ENCODE data around the gene URM1. TPM values are rescaled to one million over a fixed set of nuclear protein-coding genes. Genes with fewer than 3 reads are reported as not detected.
"Not testable (repeated sequence)": the region's sequence is repeated elsewhere in the genome, so short reads cannot be mapped to it uniquely, and the experiment has no call there.

URM1 gene
- polyA plus RNA-seq, 10 donors, result 47.6 to 72.9 (median 63.7) TPM

DNA sequence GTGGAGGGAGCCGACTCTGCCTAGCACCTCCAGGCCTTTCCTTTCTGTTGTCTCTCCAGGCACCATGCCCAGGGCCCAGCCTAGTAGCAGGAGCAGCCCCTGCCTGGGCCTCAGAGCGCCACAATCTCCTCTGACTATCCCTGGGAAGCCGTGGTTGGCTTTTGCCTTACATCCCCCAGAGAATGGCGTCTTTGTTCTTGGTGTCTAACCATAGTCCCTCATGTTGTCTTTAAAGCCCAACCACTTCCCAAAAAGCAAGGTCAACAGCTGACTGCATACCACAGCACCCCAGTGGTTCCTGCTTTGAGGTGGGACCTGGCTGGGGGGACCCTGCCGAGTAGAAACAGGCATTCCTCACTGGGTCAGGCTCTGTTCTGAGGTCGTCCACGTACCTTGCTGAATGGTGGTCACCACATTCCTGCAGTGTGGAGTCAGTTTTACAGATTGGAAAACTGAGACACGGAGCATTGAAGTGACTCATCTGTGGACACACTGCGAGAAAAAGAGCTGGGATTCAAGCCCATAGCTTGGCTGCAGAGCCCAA is 35.7 kb downstream of the URM1 start:
- DNase-seq, result no peak

DNA sequence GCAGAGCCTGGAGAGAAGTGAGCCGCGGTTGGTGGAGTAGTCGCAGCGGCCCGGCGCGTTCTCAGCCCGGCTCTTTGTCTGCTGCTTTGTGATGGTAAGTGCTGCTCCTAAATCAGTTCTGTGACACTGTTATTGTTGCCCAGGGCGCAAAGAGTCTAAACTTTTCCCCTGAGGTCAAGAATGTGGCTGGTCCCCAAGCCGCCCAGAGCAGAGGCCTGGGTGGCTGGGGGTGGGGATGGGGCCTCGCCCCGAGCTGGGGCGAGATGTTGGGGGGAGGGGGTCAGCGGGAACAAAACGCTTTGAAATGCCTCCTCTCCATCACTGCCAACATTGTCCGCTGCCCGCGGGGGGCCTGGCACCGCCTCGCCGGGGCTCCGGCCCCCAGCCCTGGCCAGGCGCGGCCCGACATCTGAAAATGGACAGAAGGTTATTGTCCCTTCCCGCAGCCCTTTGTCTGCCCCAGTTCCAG is 37.8 kb downstream of the URM1 start:
- no peak for DNase-seq

DNA sequence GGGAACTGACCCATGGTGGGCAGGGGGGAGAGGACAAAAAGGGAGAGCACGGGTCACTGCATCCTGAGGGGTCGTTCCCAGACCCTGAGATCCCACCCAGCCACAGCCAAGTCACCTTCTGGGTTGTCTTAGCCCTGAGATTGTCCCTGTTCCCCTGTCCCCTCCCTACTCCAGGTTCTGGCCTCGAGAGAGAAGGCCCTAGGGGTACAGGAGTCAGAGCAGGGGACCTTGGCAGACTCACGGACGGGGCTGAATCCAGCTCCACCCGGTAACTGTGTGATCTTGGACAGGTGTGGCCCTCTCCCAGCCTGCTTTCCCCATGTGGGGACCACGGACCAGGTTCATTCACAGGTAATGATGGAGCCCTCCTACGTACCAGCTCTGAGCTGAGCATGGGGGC is 38.3 kb downstream of the URM1 start:
- DNase-seq, result no peak

DNA sequence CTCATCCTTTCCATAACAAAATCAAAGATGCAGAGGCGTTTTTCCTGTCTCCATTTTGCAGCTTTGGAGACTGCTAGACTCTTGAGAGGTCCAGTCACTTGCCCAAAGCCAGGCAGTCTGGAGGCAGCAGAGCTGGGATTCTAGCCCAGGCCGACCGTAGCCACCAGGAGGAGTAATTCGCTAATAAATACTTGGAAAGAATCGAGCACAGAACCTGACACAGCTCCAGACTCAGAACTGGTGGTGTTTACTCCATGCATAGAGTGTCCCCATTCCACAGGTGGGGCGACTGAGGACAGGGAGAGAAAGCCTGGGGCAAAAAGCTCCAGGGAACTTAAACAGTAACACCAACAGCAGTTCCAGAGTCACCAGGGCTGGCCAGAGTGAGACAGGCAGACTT is 38.8 kb downstream of the URM1 start:
- DNase-seq, result peak in 2 of 3 donors; percentile 43 to 59

DNA sequence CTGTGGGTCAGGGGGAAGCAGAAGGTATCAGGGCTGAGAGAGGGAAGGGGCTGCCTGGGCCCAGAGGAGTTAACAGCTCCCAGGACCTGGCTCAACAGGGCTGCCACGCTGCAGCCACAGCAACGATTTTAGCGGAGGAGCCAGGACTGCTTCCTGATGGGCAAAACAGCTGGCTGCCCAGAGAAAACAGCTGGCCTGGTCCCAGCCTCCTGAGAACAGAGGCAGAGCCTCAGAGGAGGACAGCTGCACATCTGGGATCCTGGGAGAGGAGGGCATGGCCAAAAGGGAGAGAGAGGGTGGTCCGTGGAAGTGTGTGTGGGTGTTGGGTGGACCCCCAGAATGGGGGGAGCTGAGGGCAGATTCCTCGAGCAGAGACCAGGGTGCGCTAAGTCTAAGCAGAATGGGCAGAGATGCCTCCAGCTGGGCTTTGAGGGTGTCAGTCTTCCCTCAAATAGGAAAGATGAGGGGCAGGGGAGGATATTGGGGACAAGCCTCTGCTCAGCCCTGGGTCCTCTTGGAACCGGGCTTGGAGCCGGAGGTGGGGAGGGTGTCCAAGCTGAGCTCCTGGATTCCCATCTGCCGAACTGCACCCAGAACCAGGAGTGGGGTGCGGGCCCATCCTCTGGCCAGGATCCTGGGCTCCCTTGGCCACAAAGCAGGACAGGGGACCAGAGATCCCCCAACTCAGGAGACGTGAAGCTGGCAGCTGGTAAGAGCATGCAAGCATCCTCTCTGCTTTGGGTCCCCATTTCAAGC is 40.4 kb downstream of the URM1 start:
- DNase-seq, result peak; percentile 32 to 77 (median 56)

DNA sequence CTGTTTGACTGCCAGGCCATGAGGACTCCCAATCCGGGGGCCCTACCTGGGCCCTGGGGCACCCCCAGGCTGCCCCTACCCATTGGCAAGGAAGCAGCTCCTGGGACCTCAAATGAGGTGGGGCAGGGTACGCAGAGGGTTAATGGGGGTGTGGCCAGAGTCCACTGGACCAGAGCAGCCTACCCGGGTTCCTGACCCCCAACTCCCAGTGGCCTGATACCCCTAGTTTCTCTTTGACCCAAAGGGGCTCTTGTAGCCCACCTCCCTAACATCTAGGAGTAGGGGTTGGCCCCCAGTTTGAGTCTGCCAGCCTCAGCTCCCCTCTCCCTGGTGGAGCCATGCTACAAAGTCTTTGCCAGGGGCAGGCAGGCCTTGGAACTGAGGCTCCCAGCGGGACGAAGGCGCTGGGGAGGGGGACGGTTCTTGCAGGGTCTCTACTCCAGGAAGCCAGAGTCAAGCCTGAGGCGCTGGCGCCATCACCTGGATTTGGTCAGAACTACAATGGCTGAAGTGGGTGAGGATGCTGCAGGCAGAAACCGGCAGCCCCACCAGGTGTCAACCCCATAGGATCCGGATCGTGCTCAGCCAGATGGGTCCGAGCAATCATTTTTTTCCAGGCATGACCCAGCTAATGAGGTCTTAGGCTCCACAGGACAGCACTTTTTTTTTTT is 41.1 kb downstream of the URM1 start:
- DNase-seq, result peak; percentile 36 to 80 (median 61)

DNA sequence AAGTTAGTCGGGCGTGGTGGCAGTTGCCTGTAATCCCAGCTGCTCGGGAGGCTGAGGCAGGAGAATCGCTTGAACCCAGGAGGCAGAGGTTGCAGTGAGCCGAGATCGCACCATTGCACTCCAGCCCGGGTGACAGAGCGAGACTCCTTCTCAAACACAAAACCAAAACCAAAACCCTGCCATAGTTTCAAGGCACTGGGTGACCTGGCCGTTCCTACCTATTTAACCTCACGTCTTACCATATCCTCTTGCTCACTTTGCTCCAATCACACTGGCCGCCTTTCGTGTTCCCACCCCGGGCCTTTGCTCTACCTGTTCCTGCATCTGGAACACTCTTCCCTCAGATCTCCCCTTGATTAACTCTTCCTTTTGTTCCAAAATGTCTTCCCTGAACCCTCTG is 42.6 kb downstream of the URM1 start:
- not testable (repeated sequence) for DNase-seq

DNA sequence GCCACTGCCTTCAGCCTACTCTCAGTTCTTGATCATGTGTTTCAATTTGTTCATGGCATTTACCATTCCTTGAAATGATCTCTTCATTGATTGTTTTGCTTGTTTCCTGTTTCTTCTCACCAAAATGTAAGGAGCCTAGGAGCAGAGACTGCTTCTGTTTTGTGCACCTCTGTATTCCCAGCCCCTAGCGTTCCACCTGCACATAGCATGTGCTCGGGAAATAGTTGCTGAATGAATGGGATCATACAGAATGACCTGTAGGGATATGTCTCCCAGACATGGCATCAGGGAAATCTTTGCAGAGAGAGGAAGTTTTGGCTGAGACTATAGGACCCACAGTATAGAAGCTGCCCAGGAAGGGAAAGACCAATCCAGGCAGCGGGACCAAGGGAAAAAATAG is 43.3 kb downstream of the URM1 start:
- no peak for DNase-seq

DNA sequence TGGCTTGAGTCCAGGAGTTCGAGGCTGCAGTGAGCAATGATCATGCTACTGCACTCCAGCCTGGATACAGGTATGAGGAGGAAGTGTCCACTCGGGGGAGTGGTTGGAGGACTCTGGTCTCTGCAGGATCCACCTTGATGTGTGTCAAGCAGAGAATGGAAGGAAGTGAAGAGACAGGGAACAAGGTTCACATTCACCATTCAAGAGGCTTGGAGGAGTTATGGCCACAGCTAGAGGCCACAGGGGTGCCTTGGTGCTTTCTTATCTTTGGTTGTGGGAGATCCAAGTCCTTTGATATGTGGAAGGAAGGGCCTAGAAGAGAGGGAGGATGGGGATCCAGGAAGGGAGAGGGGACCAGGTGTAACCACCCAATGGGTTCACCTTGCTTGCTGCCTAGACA is 44.1 kb downstream of the URM1 start:
- no peak for DNase-seq

DNA sequence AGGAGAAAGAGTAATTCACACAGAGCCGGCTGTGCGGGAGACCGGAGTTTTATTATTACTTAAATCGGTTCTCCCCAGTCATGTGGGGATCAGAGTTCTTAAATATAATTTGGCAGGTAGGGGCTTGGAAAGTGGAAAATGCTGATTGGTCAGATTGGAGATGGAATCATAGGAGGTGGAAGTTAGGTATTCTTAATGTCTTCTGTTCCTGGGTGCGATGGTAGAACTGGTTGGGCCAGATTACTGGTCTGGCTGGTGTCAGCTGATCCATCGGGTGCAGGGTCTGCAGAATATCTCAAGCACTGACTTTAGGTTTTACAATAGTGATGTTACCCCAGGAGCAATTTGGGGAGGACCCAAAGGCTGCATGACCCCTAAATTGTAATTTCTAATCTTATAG is 44.8 kb downstream of the URM1 start:
- DNase-seq, result no peak

DNA sequence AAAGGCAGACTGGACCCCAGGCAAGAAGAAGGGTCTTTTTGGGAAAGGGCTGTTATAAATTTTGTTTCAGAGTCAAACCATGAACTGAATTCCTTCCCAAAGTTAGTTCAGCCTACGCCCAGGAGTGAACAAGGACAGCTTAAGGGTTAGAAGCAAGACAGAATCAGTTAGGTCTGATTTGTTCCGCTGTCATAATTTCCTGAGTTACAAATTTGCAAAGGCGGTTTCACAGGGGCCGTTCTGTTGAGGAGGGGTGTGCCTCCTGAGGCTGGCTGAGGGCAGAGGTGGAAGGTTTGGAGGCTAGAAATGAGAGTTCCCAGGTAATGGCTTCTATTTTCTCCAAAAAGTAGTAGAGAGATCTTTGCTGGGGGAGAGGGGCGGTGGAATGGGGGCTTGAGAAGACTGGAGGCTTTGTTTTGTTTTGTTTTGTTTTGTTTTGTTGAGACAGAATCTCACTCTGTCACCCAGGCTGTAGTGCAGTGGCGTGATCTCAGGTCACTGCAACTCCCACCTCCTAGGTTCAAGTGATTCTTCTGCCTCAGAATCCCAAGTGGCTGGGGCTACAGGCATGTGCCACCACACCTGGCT is 45.4 kb downstream of the URM1 start:
- DNase-seq, result no peak

DNA sequence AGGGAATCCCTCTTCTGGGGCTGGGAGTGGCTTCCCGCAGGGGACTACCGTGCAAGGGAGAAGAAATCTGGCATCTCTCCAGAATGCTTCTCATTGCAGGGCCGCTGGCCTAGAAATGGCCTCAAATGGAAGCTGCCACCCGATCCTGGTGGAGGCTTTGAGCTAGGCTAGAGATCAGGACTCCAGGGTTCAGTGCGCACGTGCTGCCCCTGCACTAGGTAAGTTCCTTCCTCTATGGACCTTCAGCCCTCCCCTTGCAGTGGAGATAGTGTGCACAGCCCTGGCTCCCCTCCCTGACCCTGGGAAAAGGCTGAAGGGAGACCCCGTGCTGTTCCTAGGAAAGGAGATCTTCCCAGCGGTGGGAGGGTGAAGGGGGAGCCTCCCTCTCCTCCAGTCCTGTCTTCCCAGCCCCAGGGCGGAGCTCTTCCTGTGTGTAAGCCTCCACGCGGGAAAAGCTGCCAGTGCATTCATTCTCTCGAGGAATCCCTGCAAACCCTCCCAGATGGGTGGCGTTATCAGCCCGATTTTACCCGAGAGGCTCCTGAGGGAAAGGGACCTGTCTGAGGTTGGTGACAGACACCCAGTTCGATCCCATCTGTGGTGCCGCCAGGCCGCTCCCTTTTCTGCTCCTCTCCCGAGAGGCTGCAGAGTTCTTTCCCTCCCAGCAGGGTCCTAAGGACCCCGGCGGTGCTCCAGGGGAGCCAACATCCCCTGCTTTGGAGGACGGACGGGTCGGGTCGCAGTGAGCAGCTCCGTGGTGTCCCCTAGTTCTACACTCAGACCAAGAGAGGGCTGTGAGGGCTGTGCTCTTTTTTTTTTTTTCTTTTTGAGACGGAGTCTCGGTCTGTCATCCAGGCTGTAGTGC is 48.1 kb downstream of the URM1 start:
- peak in 2 of 3 donors; percentile 34 to 61 for DNase-seq

DNA sequence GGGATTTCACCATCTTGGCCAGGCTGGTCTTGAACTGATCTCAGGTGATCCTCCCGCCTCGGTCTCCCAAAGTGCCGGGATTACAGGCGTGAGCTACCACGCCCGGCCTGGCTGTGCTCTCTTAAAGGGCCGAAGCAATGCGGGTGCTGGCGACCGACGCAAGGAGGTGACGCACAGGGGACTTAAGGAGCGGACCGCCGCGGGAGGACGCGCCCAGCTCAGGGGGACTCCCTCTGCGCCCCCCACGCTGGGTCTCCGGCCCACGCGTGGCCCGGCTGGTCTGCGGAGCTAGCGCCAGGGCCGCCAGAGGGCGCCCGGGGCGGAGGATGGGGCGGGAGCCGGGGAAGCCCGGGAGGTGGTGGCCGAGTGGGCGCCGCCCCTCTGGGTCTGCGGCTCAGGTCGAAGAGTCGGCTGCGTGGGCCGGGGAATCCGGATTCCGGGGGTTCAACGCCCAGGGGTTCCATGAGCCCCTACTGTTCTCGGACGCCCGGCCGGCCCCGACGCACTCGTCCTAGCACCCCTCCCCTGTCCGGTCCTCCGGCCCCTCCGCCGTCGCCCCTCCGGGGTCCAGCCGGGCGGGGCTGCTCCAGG is 49.0 kb downstream of the URM1 start:
- DNase-seq, result peak; percentile 67 to 94 (median 85)

DNA sequence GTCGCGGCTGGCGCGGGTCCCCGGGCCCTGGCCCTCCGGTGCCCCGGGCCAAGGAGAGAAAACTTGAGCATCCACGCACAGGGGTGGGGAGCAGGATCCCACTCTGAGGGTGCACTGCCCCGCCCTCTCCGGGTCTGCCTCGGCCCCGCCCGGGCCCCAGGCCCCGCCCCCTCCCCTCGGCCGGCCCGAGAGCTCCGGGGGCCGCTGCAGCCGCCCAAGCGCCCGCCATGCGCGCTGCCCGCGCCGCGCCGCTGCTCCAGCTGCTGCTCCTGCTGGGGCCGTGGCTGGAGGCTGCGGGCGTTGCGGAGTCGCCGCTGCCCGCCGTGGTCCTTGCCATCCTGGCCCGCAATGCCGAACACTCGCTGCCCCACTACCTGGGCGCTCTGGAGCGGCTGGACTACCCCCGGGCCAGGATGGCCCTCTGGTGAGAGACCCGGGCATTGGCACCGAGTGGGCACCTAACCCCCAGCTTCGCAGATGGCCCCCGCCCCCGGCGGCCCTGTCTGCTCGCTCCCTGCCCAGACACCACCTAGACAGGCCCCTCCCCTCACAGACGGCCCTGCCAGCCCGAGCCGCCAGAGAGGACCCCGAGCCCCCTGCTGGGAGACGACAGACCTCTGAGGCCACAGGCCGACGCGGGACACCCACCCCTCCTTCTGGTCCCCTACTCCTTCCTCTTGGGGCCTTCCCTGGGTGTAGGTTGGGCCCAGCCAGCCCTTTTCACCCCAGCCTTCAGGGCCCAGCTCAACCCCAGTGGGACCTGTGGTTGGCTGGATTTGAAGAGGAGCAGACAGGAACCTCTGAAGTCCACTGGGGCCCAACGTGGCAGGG is 49.7 kb downstream of the URM1 start, which contains the start of gene CERCAM:
Gene CERCAM (plus strand): TSS at position 207 of the 831 bp plus-strand sequence. CDS start 21 bp downstream, at position 228.
- peak; percentile 58 to 75 (median 73) for DNase-seq

DNA sequence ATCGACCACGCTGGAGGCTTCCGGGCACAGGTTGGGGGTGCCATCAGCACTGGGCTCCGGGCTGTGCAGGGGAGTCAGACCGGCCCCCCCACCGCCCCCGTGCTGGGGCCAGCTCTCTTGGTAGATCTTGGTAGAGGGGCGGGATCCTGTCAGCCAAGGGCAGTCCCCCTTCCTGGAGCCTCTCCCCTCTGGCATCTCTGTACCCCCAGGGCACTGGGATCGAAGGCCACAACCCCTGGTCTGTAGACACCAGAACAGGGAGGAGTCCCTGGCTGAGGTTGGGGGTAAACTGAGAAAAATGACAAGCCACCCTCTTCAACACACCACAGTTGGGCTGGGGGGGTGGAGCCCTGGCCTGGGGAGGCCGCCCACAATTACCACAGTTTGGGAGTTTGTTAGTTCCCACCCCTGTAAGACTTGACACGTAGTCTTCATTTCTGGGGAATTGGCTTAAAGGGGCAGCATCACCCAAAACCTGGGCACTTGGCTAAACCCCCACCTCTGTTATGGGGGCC is 50.4 kb downstream of the URM1 start:
- DNase-seq, result peak in 1 of 3 donors; percentile 44

DNA sequence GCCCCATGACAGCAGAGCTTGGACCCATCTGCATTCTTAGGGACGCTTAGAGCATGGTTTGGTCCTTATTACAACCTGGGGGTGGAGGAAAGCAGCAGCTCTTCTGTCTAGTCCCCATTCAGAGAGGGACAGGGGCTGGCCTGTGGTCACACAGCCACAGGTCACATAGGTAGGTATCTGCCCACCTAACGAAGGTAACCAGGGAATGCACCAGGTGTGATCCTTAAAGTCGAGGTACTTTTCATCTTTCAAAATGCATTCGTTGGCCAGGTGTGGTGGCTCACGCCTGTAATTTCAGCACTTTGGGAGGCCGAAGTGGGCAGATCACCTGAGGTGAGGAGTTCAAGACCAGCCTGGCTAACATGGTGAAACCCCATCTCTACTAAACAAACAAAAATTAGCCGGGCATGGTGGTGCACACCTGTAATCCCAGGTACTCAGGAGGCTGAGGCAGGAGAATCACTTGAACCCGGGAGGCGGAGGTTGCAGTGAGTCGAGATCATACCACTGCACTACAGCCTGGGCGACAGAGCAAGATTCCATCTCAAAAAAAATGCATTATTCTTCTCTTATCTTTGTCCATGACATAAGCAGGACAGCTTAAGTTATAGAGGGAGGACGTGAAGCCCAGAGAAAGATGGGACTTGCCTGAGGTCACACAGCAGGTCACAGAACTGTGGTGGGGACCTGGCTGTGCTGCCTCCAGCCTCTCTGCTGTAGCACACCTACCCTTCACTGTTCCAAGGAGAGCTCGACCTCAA is 51.0 kb downstream of the URM1 start:
- not testable (repeated sequence) for DNase-seq

DNA sequence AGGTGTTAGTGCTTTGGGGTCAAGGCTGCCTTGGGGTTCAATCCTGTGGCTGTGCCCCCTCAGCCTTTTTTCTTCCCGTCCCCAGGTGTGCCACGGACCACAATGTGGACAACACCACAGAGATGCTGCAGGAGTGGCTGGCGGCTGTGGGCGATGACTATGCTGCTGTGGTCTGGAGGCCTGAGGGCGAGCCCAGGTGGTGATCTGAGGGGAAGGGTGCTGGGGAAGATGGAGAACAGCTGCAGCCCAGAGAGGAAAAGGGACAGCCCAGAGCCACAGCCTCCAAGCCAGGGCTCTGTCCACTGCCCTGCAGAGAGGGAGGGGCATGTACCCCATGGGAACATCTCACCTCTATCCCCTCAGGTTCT is 51.6 kb downstream of the URM1 start:
- DNase-seq, result no peak

DNA sequence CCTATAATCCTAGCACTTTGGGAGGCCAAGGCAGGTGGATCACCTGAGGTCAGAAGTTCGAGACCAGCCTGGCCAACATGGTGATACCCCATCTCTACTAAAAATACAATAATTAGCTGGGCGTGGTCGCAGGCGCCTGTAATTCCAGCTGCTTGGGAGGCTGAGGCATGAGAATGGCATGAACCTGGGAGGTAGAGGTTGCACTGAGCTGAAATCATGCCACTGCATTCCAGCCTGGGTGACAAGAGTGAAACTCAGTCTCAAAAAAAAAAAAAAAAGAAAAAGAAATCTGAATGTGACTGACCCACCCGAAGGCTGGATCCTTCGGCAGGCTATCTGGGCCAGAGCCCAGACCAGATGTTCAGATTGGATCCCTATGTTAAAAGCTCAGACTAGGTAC is 52.2 kb downstream of the URM1 start:
- not testable (repeated sequence) for DNase-seq

DNA sequence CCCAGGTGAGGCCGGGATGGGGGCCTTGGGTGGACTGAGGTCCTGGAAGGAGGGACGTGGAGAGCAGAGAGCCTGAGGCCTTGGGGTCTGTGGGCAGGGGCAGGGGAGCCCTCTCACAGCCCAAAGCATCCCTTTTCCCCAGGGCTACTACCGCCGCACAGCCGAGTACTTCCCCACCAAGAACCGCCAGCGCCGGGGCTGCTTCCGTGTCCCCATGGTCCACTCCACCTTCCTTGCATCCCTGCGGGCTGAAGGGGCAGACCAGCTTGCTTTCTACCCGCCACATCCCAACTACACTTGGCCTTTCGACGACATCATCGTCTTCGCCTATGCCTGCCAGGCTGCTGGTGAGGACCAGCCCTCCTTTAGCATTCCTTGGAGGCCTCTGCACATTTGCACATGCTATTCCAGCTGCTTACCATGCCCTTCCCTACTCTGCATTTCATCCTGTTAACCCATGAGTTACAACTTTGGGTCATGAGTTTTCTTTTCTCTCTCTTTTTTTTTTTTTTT is 53.1 kb downstream of the URM1 start:
- no peak for DNase-seq

Measured in muscle of back (tissue), 11 donors.